Panc1 (cell line): ENCODE results near the gene NDUFB1. TPM values are rescaled to one million over a fixed set of nuclear protein-coding genes. Genes with fewer than 3 reads are reported as not detected.

Source experiments
- ATAC-seq: fragments of 200-7000 bp; cut with Tn5 transposase; 2 replicates; pipeline ENCODE4 v1.9.1; 2020; ENCODE audit warnings: mild to moderate bottlenecking, moderate library complexity
- BruUV-seq: library from RNA; stranded (reverse); fragments of 400-500 nt; replicated peaks from 2 replicates; lab custom pipeline; 2021; lab: Mats Ljungman, UMichigan
- CTCF ChIA-PET: fragments of 300-600 bp; sonication (Branson Sonifier 250); formaldehyde crosslinking; loops from one replicate; lab custom pipeline; 2022; ENCODE audit warnings: antibody characterized with exemption; lab: Charles Lee
- POLR2A ChIA-PET: fragments of 300-600 bp; sonication (Branson Sonifier 250); formaldehyde crosslinking; loops from one replicate; lab custom pipeline; 2022; ENCODE audit warnings: antibody characterized with exemption; lab: Charles Lee
- DNase-seq: peaks from one replicate; pipeline ENCODE4 v3.0.0-alpha.2; 2010; ENCODE audit warnings: low read depth, low spot score
- H3K27ac ChIP-seq: 2 replicates; pipeline ENCODE4 v1.5.1; 2011; ENCODE audit warnings: mild to moderate bottlenecking, low read length, inconsistent platforms
- H3K27me3 ChIP-seq: fragments of 200-500 bp; sonication (Bioruptor generic); 2 replicates; pipeline ENCODE4 v1.6.0; 2014; ENCODE audit warnings: low read length, inconsistent platforms; ENCODE audit not compliant: control insufficient read depth, insufficient read depth
- H3K36me3 ChIP-seq: fragments of 200-500 bp; sonication (Bioruptor generic); 2 replicates; pipeline ENCODE4 v1.5.1; 2014; ENCODE audit warnings: inconsistent platforms, mild to moderate bottlenecking, low read length, moderate library complexity; ENCODE audit not compliant: control insufficient read depth, insufficient read depth
- H3K4me1 ChIP-seq: 2 replicates; pipeline ENCODE4 v1.5.1; 2011; ENCODE audit warnings: inconsistent platforms, mild to moderate bottlenecking, low read length, moderate library complexity; ENCODE audit not compliant: control insufficient read depth, insufficient read depth
- H3K4me3 ChIP-seq, 2 experiments: 2 replicates each; pipeline ENCODE4 v1.5.1; 2011 to 2012; ENCODE audit warnings: low read depth in 2 of 2, low read length in 2 of 2, mild to moderate bottlenecking in 2 of 2, inconsistent platforms in 1 of 2, moderate library complexity in 1 of 2
- H3K9me3 ChIP-seq: fragments of 200-500 bp; sonication (Bioruptor generic); 2 replicates; pipeline ENCODE4 v1.5.1; 2014; ENCODE audit warnings: low read depth, mild to moderate bottlenecking, inconsistent platforms, low read length, moderate library complexity; ENCODE audit not compliant: control insufficient read depth, insufficient read depth
- POLR2AphosphoS5 ChIP-seq: IDR thresholded peaks from 2 replicates; pipeline ENCODE4 v1.6.1; 2012; ENCODE audit warnings: mild to moderate bottlenecking, low read depth, low read length, moderate library complexity
- SIN3A ChIP-seq: IDR thresholded peaks from 2 replicates; pipeline ENCODE4 v1.6.1; 2012; ENCODE audit warnings: low read depth, mild to moderate bottlenecking, low read length, moderate library complexity, borderline replicate concordance; ENCODE audit not compliant: insufficient read depth
- TCF7L2 ChIP-seq: IDR thresholded peaks from 2 replicates; pipeline ENCODE4 v1.6.1; 2011; ENCODE audit warnings: mild to moderate bottlenecking, low read depth, low read length, inconsistent platforms
- in situ Hi-C: cut with HindIII; loops from 2 replicates; pipeline ENCODE4 v1.10.0; 2016; ENCODE audit warnings: low sequenced_read_pairs, low pct_unique_long_range_greater_than_20kb
- intact Hi-C: fragments of 100-400 bp; cut with micrococcal nuclease; formaldehyde crosslinking; loops from one replicate; pipeline ENCODE4 v1.10.0; 2022; ENCODE audit not compliant: unreplicated experiment
- total RNA-seq: library from RNA; stranded (reverse); gene quantifications from one replicate; pipeline ENCODE4 v1.2.1, GENCODE V29; 2021; ENCODE audit not compliant: unreplicated experiment
- TF ChIP-seq, protein P1 (sequence below): fragments of 450-650 bp; IDR thresholded peaks from 2 replicates; pipeline ENCODE4 v1.5.1; 2017; ENCODE audit warnings: mild to moderate bottlenecking
- TF ChIP-seq, protein P2 (sequence below), 2 experiments: IDR thresholded peaks; 2 replicates each; pipeline ENCODE4 v1.6.1; 2011 to 2012; ENCODE audit warnings: low read depth in 2 of 2, control low read depth in 1 of 2, low read length in 1 of 2, mild to moderate bottlenecking in 1 of 2, moderate library complexity in 1 of 2; ENCODE audit not compliant: insufficient read depth in 1 of 2

NDUFB1 gene
- total RNA-seq, 1 experiment from 2014 or later: 126 TPM

DNA sequence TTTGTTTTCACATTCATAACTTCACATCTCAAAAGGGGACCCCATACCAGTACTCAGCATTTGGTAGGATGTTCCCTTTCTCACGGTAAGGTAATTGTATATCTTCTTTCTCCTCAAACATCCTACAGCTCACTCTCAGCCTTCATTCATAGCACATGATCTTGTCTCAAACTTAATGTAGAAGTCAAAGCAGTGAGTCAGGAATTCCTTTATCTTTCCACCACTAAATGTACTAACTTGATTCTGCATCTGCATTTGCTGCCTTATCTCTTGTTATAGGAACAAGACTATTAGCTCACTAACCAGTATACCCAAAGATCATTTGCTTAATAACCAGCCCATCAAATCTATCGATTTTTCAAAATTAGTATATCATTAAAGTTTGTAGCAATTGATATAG, 23.2 kb upstream of the NDUFB1 start:
- TF ChIP-seq, protein P1, sequence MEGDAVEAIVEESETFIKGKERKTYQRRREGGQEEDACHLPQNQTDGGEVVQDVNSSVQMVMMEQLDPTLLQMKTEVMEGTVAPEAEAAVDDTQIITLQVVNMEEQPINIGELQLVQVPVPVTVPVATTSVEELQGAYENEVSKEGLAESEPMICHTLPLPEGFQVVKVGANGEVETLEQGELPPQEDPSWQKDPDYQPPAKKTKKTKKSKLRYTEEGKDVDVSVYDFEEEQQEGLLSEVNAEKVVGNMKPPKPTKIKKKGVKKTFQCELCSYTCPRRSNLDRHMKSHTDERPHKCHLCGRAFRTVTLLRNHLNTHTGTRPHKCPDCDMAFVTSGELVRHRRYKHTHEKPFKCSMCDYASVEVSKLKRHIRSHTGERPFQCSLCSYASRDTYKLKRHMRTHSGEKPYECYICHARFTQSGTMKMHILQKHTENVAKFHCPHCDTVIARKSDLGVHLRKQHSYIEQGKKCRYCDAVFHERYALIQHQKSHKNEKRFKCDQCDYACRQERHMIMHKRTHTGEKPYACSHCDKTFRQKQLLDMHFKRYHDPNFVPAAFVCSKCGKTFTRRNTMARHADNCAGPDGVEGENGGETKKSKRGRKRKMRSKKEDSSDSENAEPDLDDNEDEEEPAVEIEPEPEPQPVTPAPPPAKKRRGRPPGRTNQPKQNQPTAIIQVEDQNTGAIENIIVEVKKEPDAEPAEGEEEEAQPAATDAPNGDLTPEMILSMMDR: no peak
- no peak for TF ChIP-seq SIN3A
- peaks cover 32% of the 10 kb centered on the region for H3K36me3 ChIP-seq
- BruUV-seq: no TSS peak

DNA sequence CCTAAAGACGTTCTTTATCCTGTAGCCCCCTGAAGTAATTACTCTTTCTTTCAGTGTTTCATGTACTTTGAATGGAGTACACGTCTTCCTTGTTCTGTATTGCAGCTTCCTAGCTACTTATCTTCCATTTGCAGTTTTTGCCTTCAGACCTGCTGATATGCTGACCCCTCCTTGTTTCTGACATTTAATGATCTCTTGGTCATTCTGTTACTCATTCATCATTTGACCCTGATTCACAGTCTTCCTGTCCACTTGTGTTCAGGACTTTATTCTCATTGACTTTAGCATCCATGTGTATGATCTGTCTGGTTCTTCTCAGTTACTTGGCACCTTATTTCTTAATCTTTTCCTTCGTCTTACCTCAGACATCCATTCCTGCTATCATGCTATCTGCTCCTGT, 22.5 kb upstream of the NDUFB1 start:
- intact Hi-C loops (no loop called here), in situ Hi-C loops (no loop called here)
- BruUV-seq: no TSS peak
- Histone ChIP-seq H3K27me3 (no peaks in the 10 kb centered on the region), H3K4me1 (no peaks in the 10 kb centered on the region), H3K9me3 (no peaks in the 10 kb centered on the region), H3K36me3 (peaks cover 32% of the 10 kb centered on the region), H3K27ac (no peak overlapping the region), H3K4me3 (no peak overlapping the region)
- POLR2A ChIA-PET: no interaction called here
- TF ChIP-seq, protein P1: no peak
- TF ChIP-seq TCF7L2 (no peak), POLR2AphosphoS5 (no peak), SIN3A (no peak)
- TF ChIP-seq, protein P2, sequence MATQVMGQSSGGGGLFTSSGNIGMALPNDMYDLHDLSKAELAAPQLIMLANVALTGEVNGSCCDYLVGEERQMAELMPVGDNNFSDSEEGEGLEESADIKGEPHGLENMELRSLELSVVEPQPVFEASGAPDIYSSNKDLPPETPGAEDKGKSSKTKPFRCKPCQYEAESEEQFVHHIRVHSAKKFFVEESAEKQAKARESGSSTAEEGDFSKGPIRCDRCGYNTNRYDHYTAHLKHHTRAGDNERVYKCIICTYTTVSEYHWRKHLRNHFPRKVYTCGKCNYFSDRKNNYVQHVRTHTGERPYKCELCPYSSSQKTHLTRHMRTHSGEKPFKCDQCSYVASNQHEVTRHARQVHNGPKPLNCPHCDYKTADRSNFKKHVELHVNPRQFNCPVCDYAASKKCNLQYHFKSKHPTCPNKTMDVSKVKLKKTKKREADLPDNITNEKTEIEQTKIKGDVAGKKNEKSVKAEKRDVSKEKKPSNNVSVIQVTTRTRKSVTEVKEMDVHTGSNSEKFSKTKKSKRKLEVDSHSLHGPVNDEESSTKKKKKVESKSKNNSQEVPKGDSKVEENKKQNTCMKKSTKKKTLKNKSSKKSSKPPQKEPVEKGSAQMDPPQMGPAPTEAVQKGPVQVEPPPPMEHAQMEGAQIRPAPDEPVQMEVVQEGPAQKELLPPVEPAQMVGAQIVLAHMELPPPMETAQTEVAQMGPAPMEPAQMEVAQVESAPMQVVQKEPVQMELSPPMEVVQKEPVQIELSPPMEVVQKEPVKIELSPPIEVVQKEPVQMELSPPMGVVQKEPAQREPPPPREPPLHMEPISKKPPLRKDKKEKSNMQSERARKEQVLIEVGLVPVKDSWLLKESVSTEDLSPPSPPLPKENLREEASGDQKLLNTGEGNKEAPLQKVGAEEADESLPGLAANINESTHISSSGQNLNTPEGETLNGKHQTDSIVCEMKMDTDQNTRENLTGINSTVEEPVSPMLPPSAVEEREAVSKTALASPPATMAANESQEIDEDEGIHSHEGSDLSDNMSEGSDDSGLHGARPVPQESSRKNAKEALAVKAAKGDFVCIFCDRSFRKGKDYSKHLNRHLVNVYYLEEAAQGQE (IDR thresholded peaks at IDR 0.05; ENCODE audit: insufficient read depth in 1 of 2, low read depth in 2 of 2, low read length in 1 of 2): no peak
- CTCF ChIA-PET: no interaction called here
- no peak for DNase-seq
- ATAC-seq: no peak

More for the DNA sequence above, 23.2 kb upstream of the NDUFB1 start:
- ChIA-PET POLR2A (interaction anchor here (0.6 kb wide), 1 partner anchor 22 kb away, joined by 6 read pairs; no protein-coding TSS in a partner anchor), CTCF (no interaction called here)
- ATAC-seq (no peak), DNase-seq (no peak)
- Histone ChIP-seq H3K9me3 (no peaks in the 10 kb centered on the region), H3K27ac (no peak overlapping the region), H3K4me3 (no peak overlapping the region), H3K4me1 (no peaks in the 10 kb centered on the region), H3K27me3 (no peaks in the 10 kb centered on the region)
- intact Hi-C loops (no loop called here), in situ Hi-C loops (no loop called here)
